Stimulated activated CD4-positive, alpha-beta T cell treated with anti-CD3 and anti-CD28 coated beads, Interleukin-12 subunit alpha, Interleukin-12 subunit beta, amount 100 ng/mL, for 4 hours (primary cell): ENCODE measurements around the gene MCOLN2.

Experiments
- DNase-seq: peaks from one replicate; pipeline ENCODE4 v3.0.0-alpha.2; 2020

Gene MCOLN2

GRCh38 chr1:84982395-84982794 is 14.5 kb downstream of the MCOLN2 start:
- no peak for DNase-seq

GRCh38 chr1:84975035-84975434 is 21.9 kb downstream of the MCOLN2 start:
- DNase-seq = no peak

GRCh38 chr1:84973498-84974334 is 23.2 kb downstream of the MCOLN2 start:
- DNase-seq = no peak

GRCh38 chr1:84972377-84972987 is 24.4 kb downstream of the MCOLN2 start:
- no peak for DNase-seq

- no peak for DNase-seq
Observed at GRCh38 chr1:84971957-84972356, 25.0 kb downstream of the MCOLN2 start.

- DNase-seq = no peak
Observed at GRCh38 chr1:84969489-84970250, 27.2 kb downstream of the MCOLN2 start.

GRCh38 chr1:84968865-84969264 is 28.0 kb downstream of the MCOLN2 start:
- DNase-seq = no peak

GRCh38 chr1:84968101-84968500 is 28.8 kb downstream of the MCOLN2 start:
- DNase-seq = no peak

- DNase-seq = no peak
Observed at GRCh38 chr1:84967666-84968065, 29.2 kb downstream of the MCOLN2 start.

GRCh38 chr1:84963021-84963420 is 33.9 kb downstream of the MCOLN2 start:
- no peak for DNase-seq

- DNase-seq = no peak
Observed at GRCh38 chr1:84961316-84961715, 35.6 kb downstream of the MCOLN2 start.

GRCh38 chr1:84960371-84960770 is 36.5 kb downstream of the MCOLN2 start:
- no peak for DNase-seq

- no peak for DNase-seq
Observed at GRCh38 chr1:84959294-84959693, 37.6 kb downstream of the MCOLN2 start.

GRCh38 chr1:84957966-84958365 is 38.9 kb downstream of the MCOLN2 start:
- DNase-seq = no peak

- DNase-seq = no peak
Observed at GRCh38 chr1:84956655-84957054, 40.3 kb downstream of the MCOLN2 start.

GRCh38 chr1:84956097-84956496 is 40.8 kb downstream of the MCOLN2 start:
- no peak for DNase-seq

- no peak for DNase-seq
Observed at GRCh38 chr1:84949664-84950063, 47.2 kb downstream of the MCOLN2 start.

GRCh38 chr1:84947536-84948410 is 49.1 kb downstream of the MCOLN2 start:
- no peak for DNase-seq

- no peak for DNase-seq
Observed at GRCh38 chr1:84946631-84947030, 50.3 kb downstream of the MCOLN2 start.

- DNase-seq = peak; percentile 29
Observed at GRCh38 chr1:84944767-84945486, 52.0 kb downstream of the MCOLN2 start.

- DNase-seq = no peak
Observed at GRCh38 chr1:84941843-84942242, 55.1 kb downstream of the MCOLN2 start.

- DNase-seq = no peak
Observed at GRCh38 chr1:84940481-84940880, 56.4 kb downstream of the MCOLN2 start.
